Smooth muscle cell (in vitro differentiated cells): ENCODE measurements around the gene RNF151. TPM values are rescaled to one million over a fixed set of nuclear protein-coding genes. Genes with fewer than 3 reads are reported as not detected.

Experiments used
- DNase-seq: peaks from one replicate; lab custom pipeline; 2025; ENCODE audit not compliant: unreplicated experiment; lab: John Stamatoyannopoulos, UW
- H2AFZ ChIP-seq: fragments of 200-600 bp; sonication (generic); 2 replicates; pipeline ENCODE4 v1.6.0; 2016; ENCODE audit warnings: antibody characterized with exemption, low read depth, mild to moderate bottlenecking
- H3F3A ChIP-seq: fragments of 200-600 bp; sonication (generic); 2 replicates; pipeline ENCODE4 v1.6.0; 2017; ENCODE audit warnings: antibody characterized with exemption, low read depth
- H3K27ac ChIP-seq: fragments of 200-600 bp; sonication (generic); 2 replicates; pipeline ENCODE4 v1.5.1; 2016; ENCODE audit warnings: low read depth, mild to moderate bottlenecking
- H3K27me3 ChIP-seq: fragments of 200-600 bp; sonication (generic); 2 replicates; pipeline ENCODE4 v1.6.1; 2016; ENCODE audit warnings: low read depth, mild to moderate bottlenecking
- H3K36me3 ChIP-seq: fragments of 200-600 bp; sonication (generic); 2 replicates; pipeline ENCODE4 v1.5.1; 2016; ENCODE audit warnings: low read depth
- H3K4me1 ChIP-seq: fragments of 200-600 bp; sonication (generic); 2 replicates; pipeline ENCODE4 v1.5.1; 2016; ENCODE audit warnings: low read depth
- H3K4me2 ChIP-seq: fragments of 200-600 bp; sonication (generic); 2 replicates; pipeline ENCODE4 v1.6.0; 2016; ENCODE audit warnings: mild to moderate bottlenecking
- H3K4me3 ChIP-seq: fragments of 200-600 bp; sonication (generic); 2 replicates; pipeline ENCODE4 v1.5.1; 2016; ENCODE audit warnings: mild to moderate bottlenecking
- H3K79me2 ChIP-seq: fragments of 200-600 bp; sonication (generic); 2 replicates; pipeline ENCODE4 v1.6.0; 2016; ENCODE audit warnings: low read depth, mild to moderate bottlenecking
- H3K9ac ChIP-seq: fragments of 200-600 bp; sonication (generic); 2 replicates; pipeline ENCODE4 v1.6.0; 2016; ENCODE audit warnings: low read depth
- H3K9me3 ChIP-seq: fragments of 200-600 bp; sonication (generic); replicated peaks from 2 replicates; pipeline ENCODE4 v1.5.1; 2016; ENCODE audit warnings: low read depth
- H4K20me1 ChIP-seq: fragments of 200-600 bp; sonication (generic); 2 replicates; pipeline ENCODE4 v1.6.0; 2016; ENCODE audit warnings: low read depth
- CTCF ChIP-seq: fragments of 200-600 bp; sonication (generic); IDR thresholded peaks from 2 replicates; pipeline ENCODE4 v1.5.1; 2017; ENCODE audit warnings: borderline replicate concordance, mild to moderate bottlenecking, antibody characterized with exemption; ENCODE audit not compliant: insufficient read depth, poor library complexity, severe bottlenecking
- WGBS: methylation state at CpG from one replicate; pipeline ENCODE4 v1.1.7; 2016; ENCODE audit warnings: low lambda C conversion rate; 5-methylcytosine and 5-hydroxymethylcytosine counted together
- polyA plus RNA-seq: library from polyadenylated mRNA; unstranded; fragments of >200 nt; fragmentation: Nextera tagmentation; extraction: Ambion mirVana; gene quantifications from 2 replicates; pipeline ENCODE4 v1.2.1, GENCODE V29; 2016
- total RNA-seq: library from RNA; depleted of rRNA; stranded (reverse); fragments of >200 nt; gene quantifications from 2 replicates; pipeline ENCODE4 v1.2.3, GENCODE V29; 2014

RNF151 gene
- total and polyA plus RNA-seq, 2 experiments from 2014 or later, result not detected

GRCh38 chr16:2004795-2005517 is 38.3 kb downstream of the RNF151 start:
- Histone ChIP-seq H3K9me3 (no peaks in the 10 kb centered on the region), H3F3A (no peaks in the 10 kb centered on the region), H3K27me3 (no peaks in the 10 kb centered on the region), H3K9ac (no peak overlapping the region), H3K4me3 (no peak overlapping the region), H3K4me1 (peaks cover 21% of the 10 kb centered on the region), H4K20me1 (peaks cover 87% of the 10 kb centered on the region), H3K27ac (no peak overlapping the region), H3K4me2 (no peak overlapping the region), H3K36me3 (no peaks in the 10 kb centered on the region), H2AFZ (no peak overlapping the region), H3K79me2 (peaks cover 66% of the 10 kb centered on the region)
- 91% methylated on average over 30 of the region's 34 CpGs for WGBS
- TF ChIP-seq CTCF, result no peak
- DNase-seq, result no peak

- H3K4me2 ChIP-seq, result no peak overlapping the region
- H3K27me3 ChIP-seq, result no peaks in the 10 kb centered on the region
These were observed 39.0 kb downstream of the RNF151 start for GRCh38 chr16:2005646-2006045.

GRCh38 chr16:2006317-2006716 is 39.7 kb downstream of the RNF151 start:
- Histone ChIP-seq H3F3A (no peaks in the 10 kb centered on the region), H4K20me1 (peaks cover 76% of the 10 kb centered on the region), H3K4me3 (no peak overlapping the region), H3K27me3 (no peaks in the 10 kb centered on the region), H3K4me2 (no peak overlapping the region), H2AFZ (no peak overlapping the region), H3K9me3 (no peaks in the 10 kb centered on the region), H3K9ac (no peak overlapping the region), H3K4me1 (peaks cover 27% of the 10 kb centered on the region), H3K79me2 (peaks cover 66% of the 10 kb centered on the region), H3K27ac (no peak overlapping the region), H3K36me3 (no peaks in the 10 kb centered on the region)
- no peak for TF ChIP-seq CTCF
- 98% methylated on average over 7 of the region's 8 CpGs for WGBS
- DNase-seq, result no peak

More at GRCh38 chr16:2005646-2006045, 39.0 kb downstream of the RNF151 start:
- WGBS, result 92% methylated on average over 21 of the region's 21 CpGs
- Histone ChIP-seq H3K9ac (no peak overlapping the region), H3K9me3 (no peaks in the 10 kb centered on the region), H3K27ac (no peak overlapping the region), H3K79me2 (peaks cover 66% of the 10 kb centered on the region), H3K4me3 (no peak overlapping the region), H3F3A (no peaks in the 10 kb centered on the region), H2AFZ (no peak overlapping the region), H4K20me1 (peaks cover 81% of the 10 kb centered on the region), H3K4me1 (peaks cover 27% of the 10 kb centered on the region), H3K36me3 (no peaks in the 10 kb centered on the region)
- DNase-seq, result no peak
- TF ChIP-seq CTCF, result no peak
